NCI-H1930 (cell line): ENCODE data around the gene BACE2.
"Not testable (repeated sequence)": the region's sequence is repeated elsewhere in the genome, so short reads cannot be mapped to it uniquely, and the experiment has no call there.

Experiments
- DNase-seq, 2 experiments: peaks; one replicate each; lab custom pipeline; 2025; lab: John Stamatoyannopoulos, UW

The BACE2 gene

DNA sequence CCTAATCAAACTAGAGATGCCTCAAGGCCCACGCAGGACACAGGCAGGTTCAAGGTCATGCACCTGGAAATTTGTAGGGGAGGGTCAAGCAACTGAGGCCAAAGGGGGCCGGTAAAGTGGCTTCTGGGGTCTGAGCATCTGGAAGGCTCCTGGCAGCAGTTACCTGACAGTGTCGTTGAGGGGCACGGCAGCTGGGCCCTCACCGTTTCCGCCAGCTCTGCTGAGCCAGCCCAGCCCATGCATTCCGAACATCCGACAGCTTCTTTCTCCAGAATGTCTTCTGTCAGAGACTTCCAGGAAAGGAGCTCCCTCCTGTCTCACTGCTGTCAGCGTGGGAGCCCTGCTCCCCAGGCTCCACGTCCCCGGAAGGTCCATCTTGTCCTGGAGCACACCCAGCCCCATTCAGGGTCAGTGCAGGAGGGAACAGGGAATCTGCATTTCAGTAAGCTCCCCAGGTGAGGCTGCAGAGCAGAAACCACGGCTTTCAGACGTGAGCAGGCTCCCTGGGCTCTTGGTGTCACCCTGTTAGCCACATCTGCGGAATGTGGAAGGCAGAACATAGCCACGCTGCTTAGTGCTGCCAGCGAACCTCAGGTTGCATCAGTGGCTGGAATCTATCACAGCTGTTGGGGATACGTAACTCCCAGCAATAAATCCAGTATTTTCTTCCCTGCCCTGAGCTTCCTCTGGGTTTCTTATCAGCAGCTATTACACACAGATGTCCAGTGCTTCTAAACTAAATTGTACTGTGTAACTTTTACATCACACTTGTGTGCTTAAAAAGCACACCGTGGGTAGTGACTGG, 112.4 kb downstream of the BACE2 start:
- no peak for DNase-seq

- DNase-seq: no peak
Measured at GRCh38 chr21:41282412-41282811, 114.5 kb downstream of the BACE2 start.

DNA sequence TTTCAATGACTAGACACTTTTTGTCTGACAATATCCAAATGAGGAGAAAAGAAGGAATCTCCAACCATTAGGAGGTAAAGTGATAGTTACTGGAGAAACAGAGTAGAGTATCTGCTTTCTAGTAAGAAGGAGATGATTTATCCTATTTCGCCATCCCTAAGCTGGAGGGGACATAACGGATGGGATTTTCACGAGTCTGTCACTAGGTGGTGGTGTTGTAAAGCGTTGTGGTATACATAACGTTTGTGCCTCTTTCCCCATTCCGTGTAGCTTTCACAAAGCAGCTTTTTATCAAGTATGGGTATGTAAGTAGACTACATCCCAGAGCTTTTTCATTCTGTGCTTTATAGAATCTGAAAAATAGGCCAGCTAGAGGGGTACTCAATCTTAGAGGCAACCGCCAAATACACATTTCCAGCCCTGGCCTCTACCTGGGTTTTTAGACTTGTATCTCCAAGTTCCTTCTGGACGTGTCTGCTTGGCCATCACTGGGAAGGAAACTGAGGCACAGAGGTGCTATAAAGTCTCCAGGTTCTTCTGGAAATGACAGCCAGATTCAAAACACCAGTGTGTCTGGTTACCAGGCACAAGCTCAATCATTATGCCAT, 115.4 kb downstream of the BACE2 start:
- DNase-seq: peak; percentile 22 to 59

- DNase-seq: no peak
Measured at GRCh38 chr21:41289431-41289830, 121.5 kb downstream of the BACE2 start.

DNA sequence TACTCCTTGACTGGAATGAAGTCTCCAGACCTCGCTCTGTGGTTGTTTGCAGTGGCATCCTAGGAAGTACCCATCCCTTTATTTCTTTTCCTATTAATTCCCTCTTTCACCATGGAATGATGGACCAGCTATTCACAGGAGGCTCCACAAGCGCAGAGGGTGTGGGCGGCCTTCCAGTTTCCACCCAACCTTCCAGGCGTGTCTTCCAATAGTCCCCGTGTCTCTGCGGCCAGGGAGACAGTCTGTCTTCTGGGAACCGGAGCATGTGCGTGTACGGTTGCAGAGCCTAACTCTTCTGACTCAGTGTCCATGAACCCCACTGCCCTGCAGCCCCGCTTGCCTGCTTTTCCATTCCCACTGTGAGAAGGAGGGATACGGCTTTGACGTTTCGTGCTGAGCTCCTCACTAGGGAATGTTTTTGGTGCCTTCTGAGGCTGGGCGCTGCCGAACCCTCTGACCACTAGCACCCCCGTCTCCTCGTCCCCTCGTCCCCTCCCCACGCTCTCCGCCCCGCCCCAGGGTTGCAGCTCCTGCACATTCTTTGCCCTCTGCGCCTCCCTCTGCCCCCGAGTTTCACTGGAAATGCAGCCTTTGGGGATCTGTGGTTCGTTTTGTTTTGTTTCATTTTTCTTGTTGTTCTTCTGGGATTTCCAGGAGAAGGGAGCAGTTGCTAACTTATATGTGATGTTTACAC, 122.3 kb downstream of the BACE2 start:
- DNase-seq: no peak

- no peak for DNase-seq
Measured at GRCh38 chr21:41294548-41295231, 126.7 kb downstream of the BACE2 start.

DNA sequence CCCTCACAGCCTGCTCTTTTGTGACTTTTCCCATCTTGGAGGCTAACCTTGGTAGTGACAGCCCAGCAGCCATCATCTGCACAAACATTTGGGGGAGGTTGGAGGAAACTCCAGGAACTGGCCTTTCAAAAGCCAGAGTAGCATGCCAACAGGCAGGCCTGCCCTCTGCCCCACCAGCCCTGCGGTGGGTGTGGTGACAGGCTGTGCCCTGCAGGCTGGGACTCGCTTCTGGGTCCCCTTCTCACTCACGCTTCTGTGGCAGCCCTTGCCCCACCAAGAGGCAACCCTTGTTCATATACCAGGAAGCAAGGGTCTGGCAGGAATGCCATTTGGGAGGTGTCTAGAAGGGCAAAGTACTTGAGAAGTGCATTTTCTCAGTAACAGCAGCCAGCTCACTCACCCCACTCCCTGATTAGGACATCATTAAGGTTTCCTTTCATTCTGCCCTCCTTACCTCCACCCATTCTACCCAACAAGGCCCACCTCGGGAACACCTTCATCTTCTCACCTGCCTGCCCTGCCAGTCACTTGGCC, 127.8 kb downstream of the BACE2 start:
- no peak for DNase-seq

- DNase-seq: no peak
Measured at GRCh38 chr21:41302976-41303375, 135.0 kb downstream of the BACE2 start.

DNA sequence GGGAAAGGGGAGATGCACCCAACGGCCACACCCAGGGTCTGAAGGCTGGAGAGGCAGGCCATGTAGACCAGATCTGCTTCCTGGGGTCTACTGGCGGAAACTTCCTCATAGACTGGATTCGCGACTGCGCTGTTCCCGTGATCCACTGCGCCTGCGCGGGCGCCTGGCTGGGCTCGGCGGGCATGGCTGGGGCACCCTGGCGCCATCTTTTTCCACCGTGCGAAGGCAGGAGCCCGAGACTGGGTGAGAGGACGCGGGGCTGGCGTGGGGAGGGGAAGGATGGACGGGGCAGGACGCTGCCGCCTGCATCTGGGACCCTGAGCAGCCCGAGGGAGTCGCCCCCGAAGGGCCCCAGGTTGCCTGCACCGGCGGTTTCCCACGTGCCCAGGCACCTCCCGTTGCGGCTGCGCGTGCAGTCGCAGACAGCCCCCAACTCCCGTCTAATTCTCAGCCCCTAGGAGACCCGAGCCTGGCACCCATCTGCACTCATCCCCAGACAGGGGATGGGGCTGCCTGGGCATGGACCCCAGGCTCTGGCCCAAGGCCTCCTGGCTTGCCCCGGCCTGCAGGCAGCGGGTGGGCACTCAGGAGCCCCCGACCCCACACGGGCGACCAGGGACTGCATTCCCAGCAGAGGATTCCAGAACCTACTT, 136.2 kb downstream of the BACE2 start:
- DNase-seq: no peak

DNA sequence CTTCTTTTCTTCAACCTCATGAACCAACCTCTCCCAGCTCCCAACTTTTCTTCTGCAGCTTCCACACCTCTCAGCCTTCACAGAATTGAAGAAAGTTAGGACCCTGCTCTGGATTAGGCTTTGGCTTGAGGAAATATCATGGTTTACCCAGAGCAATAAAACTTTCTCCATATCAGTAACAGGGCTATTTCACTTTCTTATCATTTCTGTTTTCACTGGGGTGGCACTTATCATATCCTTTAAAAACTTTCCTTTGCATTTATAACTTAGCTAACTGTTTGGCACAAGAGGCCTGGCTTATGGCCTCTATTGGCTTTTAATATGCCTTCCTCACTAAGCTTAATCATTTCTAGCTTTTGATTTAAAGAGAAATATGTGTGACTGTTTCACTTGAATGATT, 139.3 kb downstream of the BACE2 start:
- DNase-seq: no peak

- not testable (repeated sequence) for DNase-seq
Measured at GRCh38 chr21:41313285-41314164, 145.6 kb downstream of the BACE2 start.

DNA sequence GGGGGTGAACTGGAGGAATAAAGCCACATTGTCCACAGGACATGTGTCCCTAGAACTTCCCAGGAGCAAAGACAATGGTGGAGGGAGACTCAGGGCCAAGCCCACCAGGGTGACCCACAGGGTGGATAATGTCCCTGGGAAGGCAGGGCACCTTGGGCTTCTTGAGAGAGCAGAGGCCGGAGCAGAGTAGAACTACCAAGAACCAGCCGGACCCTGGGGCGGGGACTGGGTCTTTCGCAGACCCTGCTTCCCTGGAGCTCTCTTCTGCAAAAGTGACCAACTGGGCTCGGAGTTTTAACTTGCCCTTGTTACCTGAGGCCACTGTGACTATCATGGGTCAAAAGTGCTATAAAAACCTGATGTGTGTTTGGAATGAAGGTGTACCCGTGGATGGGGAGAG, 147.8 kb downstream of the BACE2 start:
- no peak for DNase-seq

DNA sequence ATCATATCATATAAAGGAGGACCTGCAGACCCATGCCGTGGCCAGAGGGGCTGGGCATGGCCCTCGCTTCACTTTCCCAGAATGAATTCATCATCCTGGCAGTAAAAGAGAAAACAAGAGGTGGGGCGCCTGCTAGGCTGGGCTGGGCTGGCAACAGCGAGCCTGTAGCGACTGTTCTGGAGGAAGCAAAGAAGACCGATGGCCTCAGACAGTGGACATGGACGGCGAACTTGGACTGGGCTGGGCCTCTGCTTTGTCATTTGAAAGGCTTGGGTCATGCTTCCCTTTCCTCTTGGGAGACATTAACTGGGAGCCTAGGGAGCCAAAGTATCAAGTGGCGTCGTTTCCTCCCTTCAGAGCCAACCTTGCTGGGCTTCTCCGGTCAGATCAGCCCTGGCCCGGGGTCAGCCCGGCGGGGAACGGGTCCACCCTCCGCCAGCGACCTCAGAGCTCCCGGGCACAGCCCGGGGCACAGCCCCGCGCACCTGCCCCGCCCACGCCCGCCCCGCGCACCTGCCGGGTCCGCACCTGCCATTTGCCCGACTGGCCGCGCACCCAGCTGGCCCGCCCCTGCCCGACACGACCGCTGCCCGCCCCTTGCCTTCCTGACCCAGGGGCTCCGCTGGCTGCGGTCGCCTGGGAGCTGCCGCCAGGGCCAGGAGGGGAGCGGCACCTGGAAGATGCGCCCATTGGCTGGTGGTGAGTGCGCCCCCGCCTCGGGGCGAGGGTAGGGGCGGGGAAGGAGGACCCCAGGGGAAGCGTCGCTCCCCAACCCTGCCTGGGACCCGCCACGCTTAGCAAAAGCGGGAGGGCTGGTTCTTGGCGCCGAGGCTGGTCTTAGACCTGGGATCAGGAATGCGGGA, 148.5 kb downstream of the BACE2 start, which contains the start of gene FAM3B:
Gene FAM3B, plus strand, starts transcription at position 602 of the 863 bp plus-strand sequence. Its CDS starts 79 bp downstream, at position 681.
- DNase-seq: peak in 1 of 2 experiments; percentile 22

DNA sequence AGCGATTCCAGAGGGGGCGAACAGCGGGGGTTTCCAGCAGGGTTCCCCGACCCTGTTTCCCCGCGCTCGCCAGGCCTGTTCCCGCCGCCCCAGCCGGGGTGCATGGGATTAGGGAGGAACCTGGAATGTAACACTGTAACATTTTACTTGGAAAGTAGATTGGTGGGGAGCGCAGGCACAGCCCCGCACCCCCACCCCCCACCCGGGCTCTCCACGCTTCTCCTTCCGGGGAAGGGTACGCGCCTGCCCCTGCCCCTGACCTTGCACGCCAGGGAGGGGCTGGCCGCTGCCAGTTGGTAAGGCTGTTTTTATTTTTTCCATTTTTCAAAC, 149.1 kb downstream of the BACE2 start:
- no peak for DNase-seq

DNA sequence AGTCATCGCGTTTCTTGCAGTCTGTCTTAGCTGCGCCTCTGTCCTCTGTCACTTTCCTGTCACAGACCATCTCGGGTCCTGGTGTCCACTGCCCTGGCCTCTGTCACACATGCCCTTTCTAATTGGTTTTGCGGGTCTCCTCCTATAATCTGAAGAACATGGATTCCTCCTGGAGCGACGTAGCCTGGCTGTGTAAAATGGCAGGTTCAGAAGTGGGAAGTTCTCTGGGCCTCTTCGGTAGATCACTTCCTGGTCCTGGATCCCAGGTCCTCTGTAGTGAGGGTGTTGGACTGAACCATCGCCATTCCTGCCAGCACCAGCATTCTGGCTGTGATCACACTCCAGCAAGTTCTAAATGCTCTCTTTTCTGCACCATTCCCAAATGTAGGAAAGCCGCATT, 149.5 kb downstream of the BACE2 start:
- no peak for DNase-seq

DNA sequence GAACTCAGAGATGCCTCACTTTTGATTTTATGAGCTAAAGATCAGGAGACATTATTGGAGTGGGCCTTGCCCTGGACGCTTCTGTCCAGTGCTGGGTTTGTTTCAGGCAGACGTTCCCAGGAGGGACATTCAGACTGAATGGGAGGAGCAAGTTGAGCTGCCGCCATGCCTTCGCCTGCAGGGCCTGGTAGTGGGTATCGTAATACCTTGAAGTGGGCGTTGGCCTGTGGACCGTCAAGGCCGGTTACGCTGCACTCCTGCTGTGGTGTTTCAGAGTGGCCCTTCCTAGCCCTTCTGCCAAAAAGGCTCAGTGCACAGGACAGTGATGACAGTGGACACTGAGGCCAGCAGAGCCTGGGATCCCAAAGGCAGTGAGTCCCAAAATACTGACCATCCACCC, 150.3 kb downstream of the BACE2 start:
- no peak for DNase-seq

DNA sequence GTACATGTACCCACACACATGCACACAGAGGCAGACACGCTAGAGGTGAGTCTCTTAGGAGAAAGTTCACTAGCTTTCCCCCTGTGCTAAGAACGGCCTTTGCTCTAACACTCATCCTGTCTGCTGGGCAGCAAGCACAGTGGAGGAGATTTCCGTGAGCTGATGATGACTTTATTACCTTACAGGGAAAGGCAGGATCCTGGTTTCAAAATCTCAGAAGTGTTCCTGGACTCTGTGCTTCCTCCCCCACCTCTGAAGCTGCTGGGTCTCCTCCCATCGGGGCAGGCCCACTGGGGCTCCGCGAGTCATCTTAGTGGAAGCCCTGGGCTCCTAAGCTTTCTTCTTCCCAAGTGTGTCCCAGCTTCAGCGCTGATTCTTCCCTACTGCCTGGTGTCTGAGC, 151.3 kb downstream of the BACE2 start:
- no peak for DNase-seq

- no peak for DNase-seq
Measured at GRCh38 chr21:41321211-41321907, 153.4 kb downstream of the BACE2 start.

DNA sequence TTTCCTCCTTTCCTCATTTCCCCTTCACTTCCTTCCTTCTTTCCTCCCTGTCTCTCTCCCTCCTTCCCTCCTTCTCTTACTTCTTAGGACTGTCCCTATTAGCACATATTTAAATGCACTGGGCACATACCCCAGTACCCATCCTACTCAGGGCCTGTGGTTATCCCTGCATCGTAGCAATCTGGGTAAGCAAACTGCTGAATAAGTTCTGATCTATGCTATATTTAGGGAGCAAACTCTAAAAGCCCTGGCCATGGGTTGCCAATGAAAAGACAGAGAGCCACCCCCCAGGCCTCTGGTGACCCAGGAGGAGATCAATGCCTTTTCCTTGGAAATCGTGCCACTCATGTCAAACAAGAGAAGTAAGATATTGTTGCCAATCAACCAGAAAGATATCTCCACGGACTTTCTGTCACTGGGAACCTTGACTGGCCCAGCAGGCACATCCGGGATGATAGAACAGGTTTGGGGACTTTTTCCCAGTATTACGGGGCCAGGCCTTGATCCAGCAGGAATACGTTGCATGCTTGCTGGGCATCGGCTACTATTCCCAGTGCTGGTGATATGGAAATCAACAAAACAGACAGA, 154.0 kb downstream of the BACE2 start:
- no peak for DNase-seq
